ENCODE data around the gene SFMBT2.

- TF ChIP-seq CTCF (IDR thresholded peaks at IDR 0.05) (no peak), POLR2AphosphoS5 (IDR thresholded peaks at IDR 0.05; ENCODE audit: low read depth, low read length) (no peak), REST (IDR thresholded peaks at IDR 0.05; ENCODE audit: insufficient read depth in 1 of 2, low read depth in 2 of 2, low read length in 1 of 2) (no peak), TCF7L2 (IDR thresholded peaks at IDR 0.05; ENCODE audit: low read depth, low read length) (no peak)
These were observed 146.5 kb downstream of the SFMBT2 start for GRCh38 chr10:7264313-7264756.

Measured in Panc1 (cell line).